Type B pancreatic cell (in vitro differentiated cells): ENCODE data around the gene OAT. TPM values are rescaled to one million over a fixed set of nuclear protein-coding genes. Genes with fewer than 3 reads are reported as not detected.
A peak's percentile ranks its signal among the peaks of the same experiment; 100 is the strongest.
"Not testable (repeated sequence)": the region's sequence is repeated elsewhere in the genome, so short reads cannot be mapped to it uniquely, and the experiment has no call there.

Experiments used
- DNase-seq: peaks from one replicate; pipeline ENCODE4 v3.0.0; 2021; ENCODE audit warnings: mixed read lengths; ENCODE audit not compliant: unreplicated experiment; ENCODE audit errors: extremely low spot score
- H3K27ac Mint-ChIP-seq: 2 replicates; pipeline ENCODE4 v1.8.0; 2021; ENCODE audit warnings: mild to moderate bottlenecking, mixed read lengths
- H3K27me3 Mint-ChIP-seq: 2 replicates; pipeline ENCODE4 v1.8.0; 2021; ENCODE audit warnings: mixed read lengths
- H3K36me3 Mint-ChIP-seq: 2 replicates; pipeline ENCODE4 v1.8.0; 2021; ENCODE audit warnings: mixed read lengths
- H3K4me1 Mint-ChIP-seq: one replicate; pipeline ENCODE4 v1.8.0; 2021; ENCODE audit warnings: mixed read lengths; ENCODE audit not compliant: unreplicated experiment
- H3K4me3 Mint-ChIP-seq: 2 replicates; pipeline ENCODE4 v1.8.0; 2021; ENCODE audit warnings: mild to moderate bottlenecking, mixed read lengths
- H3K9me3 Mint-ChIP-seq: 2 replicates; pipeline ENCODE4 v1.8.0; 2021; ENCODE audit warnings: mixed read lengths
- total RNA-seq: library from RNA; stranded (reverse); gene quantifications from 2 replicates; pipeline ENCODE4 v1.2.1, GENCODE V29; 2021; ENCODE audit warnings: low replicate concordance
- TF ChIP-seq, protein P1 (sequence below): fragments of 200-600 bp; sonication (generic); conservative IDR thresholded peaks from 2 replicates; pipeline ENCODE4 v1.5.0; 2021; ENCODE audit warnings: antibody characterized with exemption, mild to moderate bottlenecking

OAT gene
- total RNA-seq, 1 donor from 2014 or later = 83.4 TPM

DNA sequence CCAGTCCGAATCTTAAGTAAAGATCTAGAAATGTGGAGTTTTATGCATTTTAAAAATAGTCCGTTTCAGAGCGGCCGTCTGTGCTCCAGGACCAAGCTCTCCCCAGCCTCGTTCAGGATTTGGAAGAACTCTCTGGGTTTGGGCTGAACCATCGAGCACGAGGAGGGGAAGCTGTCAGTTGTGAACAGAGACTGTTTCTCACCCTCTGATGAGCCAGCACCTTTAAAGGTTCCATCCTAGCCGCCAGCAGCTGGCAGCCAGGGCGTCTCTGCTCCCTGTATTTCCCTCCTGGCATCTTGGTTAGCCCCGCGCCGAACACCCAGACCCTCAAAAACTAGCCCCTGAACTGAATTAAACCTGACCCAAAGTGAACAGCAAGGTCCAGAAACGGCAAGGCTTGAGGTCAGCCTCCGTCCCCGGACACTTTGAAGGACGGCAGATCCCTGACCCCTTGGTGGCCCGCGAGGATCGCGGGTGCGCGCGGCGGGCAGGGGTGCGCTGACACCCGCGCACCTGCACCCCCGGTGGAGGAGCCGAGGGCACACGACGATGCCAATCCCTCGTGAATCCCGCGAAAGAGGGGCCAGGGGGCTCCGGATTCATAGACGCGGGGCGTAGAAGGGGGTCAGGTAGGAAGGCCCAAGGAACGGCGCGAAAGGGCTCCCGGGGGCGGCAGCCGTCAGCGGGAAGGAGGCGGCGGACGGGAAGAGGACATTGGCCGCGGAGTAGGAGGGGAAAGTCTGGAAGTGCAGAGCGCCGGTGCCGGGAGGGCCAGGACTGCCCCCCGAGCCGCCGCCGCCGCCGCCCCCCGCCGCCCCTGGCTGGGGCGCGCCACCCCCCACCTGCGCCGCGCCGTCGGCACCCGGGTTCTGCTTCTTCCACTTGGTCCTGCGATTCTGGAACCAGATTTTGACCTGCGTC, 28.4 kb upstream of the OAT start:
- Mint-ChIP-seq H3K27me3 (peaks cover 89% of the 10 kb centered on the region), H3K9me3 (no peaks in the 10 kb centered on the region), H3K4me1 (peaks cover 18% of the 10 kb centered on the region), H3K36me3 (no peaks in the 10 kb centered on the region), H3K27ac (no peak overlapping the region), H3K4me3 (peak overlapping the region; percentile 79)
- TF ChIP-seq, protein P1, sequence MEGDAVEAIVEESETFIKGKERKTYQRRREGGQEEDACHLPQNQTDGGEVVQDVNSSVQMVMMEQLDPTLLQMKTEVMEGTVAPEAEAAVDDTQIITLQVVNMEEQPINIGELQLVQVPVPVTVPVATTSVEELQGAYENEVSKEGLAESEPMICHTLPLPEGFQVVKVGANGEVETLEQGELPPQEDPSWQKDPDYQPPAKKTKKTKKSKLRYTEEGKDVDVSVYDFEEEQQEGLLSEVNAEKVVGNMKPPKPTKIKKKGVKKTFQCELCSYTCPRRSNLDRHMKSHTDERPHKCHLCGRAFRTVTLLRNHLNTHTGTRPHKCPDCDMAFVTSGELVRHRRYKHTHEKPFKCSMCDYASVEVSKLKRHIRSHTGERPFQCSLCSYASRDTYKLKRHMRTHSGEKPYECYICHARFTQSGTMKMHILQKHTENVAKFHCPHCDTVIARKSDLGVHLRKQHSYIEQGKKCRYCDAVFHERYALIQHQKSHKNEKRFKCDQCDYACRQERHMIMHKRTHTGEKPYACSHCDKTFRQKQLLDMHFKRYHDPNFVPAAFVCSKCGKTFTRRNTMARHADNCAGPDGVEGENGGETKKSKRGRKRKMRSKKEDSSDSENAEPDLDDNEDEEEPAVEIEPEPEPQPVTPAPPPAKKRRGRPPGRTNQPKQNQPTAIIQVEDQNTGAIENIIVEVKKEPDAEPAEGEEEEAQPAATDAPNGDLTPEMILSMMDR = no peak
- no peak for DNase-seq

DNA sequence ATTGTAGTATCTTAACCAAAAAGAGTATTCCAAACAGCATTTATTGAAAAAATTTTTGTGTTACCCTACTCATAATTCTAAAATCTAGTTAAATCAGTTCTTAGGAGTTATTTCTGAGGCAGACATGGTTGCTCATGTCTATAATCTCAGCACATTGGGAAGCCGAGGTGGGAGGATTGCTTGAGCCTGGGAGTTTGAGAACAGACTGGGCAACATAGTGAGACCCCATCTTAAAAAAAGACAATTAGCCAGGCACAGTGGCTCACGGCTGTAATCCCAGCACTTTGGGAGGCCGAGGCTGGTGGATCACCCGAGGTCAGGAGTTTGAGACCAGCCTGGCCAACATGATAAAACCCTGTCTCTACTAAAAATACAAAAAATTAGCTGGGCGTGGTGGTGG, 23.0 kb upstream of the OAT start:
- H3K36me3 Mint-ChIP-seq, H3K4me1 Mint-ChIP-seq, DNase-seq, H3K9me3 Mint-ChIP-seq, H3K27ac Mint-ChIP-seq, H3K4me3 Mint-ChIP-seq: not testable (repeated sequence)
- H3K27me3 Mint-ChIP-seq = peaks cover 46% of the 10 kb centered on the region

DNA sequence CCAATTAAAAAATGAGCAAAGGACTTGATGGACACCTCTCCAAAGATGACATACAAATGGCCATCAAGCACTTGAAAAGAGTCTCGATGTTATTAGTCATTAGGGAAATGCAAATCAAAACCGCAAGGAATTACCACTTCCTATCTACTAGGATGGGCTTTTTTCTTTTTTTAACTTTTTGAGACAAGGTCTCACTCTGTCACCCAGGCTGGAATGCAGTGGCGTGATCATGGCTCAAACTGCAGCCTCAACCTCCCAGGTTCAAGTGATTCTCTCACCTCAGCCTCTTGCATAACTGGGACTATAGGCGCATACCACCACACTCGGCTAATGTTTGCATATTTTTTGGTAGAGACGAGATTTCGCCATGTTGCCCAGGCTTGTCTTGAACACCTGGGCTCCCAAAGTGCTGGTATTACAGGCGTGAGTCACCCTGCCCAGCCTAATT, 17.5 kb upstream of the OAT start:
- Mint-ChIP-seq H3K4me1 (no peaks in the 10 kb centered on the region), H3K27ac (no peak overlapping the region), H3K27me3 (peaks cover 6% of the 10 kb centered on the region), H3K9me3 (no peaks in the 10 kb centered on the region), H3K4me3 (no peak overlapping the region), H3K36me3 (no peaks in the 10 kb centered on the region)
- TF ChIP-seq, protein P1 = no peak
- DNase-seq = no peak

DNA sequence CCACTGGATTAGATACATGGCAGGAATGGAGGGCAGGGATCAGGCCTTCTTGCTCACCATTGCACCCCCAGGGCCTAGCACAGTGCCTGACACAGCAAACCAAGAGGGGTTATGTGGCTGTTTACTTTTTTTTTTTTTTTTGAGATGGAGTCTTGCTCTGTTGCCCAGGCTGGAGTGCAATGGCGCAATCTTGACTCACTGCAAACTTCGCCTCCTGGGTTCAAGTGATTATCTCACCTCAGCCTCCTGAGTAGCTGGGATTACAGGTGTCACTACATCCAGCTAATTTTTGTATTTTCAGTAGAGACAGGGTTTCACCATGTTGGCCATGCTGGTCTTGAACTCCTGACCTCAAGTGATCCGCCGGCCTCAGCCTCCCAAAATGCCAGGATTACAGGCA, 17.0 kb upstream of the OAT start:
- not testable (repeated sequence) for H3K27ac Mint-ChIP-seq, H3K4me1 Mint-ChIP-seq, H3K27me3 Mint-ChIP-seq, H3K36me3 Mint-ChIP-seq, H3K9me3 Mint-ChIP-seq, H3K4me3 Mint-ChIP-seq, DNase-seq

DNA sequence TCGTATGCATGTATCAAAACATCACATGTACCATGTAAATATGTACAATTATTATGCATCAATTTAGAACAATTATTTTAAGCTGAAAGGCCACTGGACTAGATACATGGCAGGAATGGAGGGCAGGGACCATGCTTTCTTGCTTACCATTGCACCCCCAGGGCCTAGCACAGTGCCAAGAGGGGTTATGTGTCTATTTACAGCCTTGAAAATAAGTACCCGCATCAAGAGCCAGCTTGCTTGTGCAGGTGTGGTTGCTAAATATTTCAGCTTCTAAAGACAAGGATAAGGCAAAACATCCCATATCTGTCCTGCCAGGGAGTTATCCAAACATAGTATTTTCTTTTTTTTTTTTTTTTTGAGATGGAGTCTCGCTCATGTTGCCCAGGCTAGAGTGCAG, 14.7 kb upstream of the OAT start:
- TF ChIP-seq, protein P1 = no peak
- H3K27ac Mint-ChIP-seq = no peak overlapping the region
- peaks cover 8% of the 10 kb centered on the region for H3K27me3 Mint-ChIP-seq
- peaks cover 3% of the 10 kb centered on the region for H3K4me1 Mint-ChIP-seq
- no peak for DNase-seq
- no peaks in the 10 kb centered on the region for H3K9me3 Mint-ChIP-seq
- no peaks in the 10 kb centered on the region for H3K36me3 Mint-ChIP-seq
- no peak overlapping the region for H3K4me3 Mint-ChIP-seq

DNA sequence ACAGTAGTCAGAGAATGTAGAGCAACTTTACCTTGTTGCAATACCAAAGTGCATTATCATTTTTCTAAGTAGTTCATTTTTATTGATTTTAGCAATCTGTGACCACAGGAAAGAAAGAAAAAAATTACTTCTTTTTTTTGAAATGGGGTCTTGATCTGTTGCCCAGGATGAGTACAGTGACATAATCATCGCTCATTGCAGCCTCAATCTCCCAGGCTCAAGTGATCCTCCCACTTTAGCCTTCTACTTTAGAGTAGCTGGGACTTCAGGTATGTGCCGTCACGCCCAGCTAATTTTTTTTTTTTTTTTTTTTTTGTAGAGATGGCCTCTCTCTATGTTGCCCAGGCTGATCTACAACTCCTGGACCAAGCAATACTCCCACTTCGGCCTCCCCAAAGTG, 11.4 kb upstream of the OAT start:
- TF ChIP-seq, protein P1 = no peak

More for the DNA sequence above, 11.4 kb upstream of the OAT start:
- DNase-seq = no peak
- Mint-ChIP-seq H3K9me3 (no peaks in the 10 kb centered on the region), H3K4me1 (peaks cover 5% of the 10 kb centered on the region), H3K4me3 (no peak overlapping the region), H3K27me3 (peaks cover 9% of the 10 kb centered on the region), H3K36me3 (no peaks in the 10 kb centered on the region), H3K27ac (no peak overlapping the region)
